Transverse colon (tissue), 4 donors: ENCODE data around the gene INO80C. TPM values are rescaled to one million over a fixed set of nuclear protein-coding genes. Genes with fewer than 3 reads are reported as not detected.
"Not testable (repeated sequence)": the region's sequence is repeated elsewhere in the genome, so short reads cannot be mapped to it uniquely, and the experiment has no call there.

Experiments used
- DNase-seq: peaks from one replicate; pipeline ENCODE4 v3.0.0-alpha.2; 2019
- H3K27ac ChIP-seq, 4 donors: fragments of 200-600 bp; sonication (generic); 2 replicates each; pipeline ENCODE4 v1.5.1; 2016 to 2018; ENCODE audit warnings: inconsistent platforms in 4 of 4
- H3K27me3 ChIP-seq: fragments of 200-600 bp; sonication (generic); 2 replicates; pipeline ENCODE4 v1.5.1; 2017; ENCODE audit warnings: inconsistent platforms
- H3K36me3 ChIP-seq, 4 donors: fragments of 200-600 bp; sonication (generic); 2 replicates each; pipeline ENCODE4 v1.5.1; 2017 to 2019; ENCODE audit warnings: inconsistent platforms in 4 of 4
- H3K4me1 ChIP-seq, 4 donors: fragments of 200-600 bp; sonication (generic); 2 replicates each; pipeline ENCODE4 v1.5.1; 2017 to 2020; ENCODE audit warnings: inconsistent platforms in 4 of 4
- H3K4me3 ChIP-seq, 4 donors: fragments of 200-600 bp; sonication (generic); 1 replicate in 1 of 4; 2 replicates in 3 of 4; pipeline versions ENCODE4 v1.5.1 to v1.6.1; 2017 to 2019; ENCODE audit warnings: inconsistent platforms in 4 of 4
- H3K9me3 ChIP-seq, 2 donors: fragments of 200-600 bp; sonication (generic); 2 replicates each; pipeline ENCODE4 v1.5.1; 2017 to 2019; ENCODE audit warnings: inconsistent platforms in 2 of 2
- EP300 ChIP-seq: sonication (generic); formaldehyde crosslinking; IDR thresholded peaks from one replicate; pipeline ENCODE4 v1.6.1; 2017; ENCODE audit warnings: antibody characterized with exemption, low read depth
- POLR2A ChIP-seq: fragments of 450-650 bp; IDR thresholded peaks from one replicate; pipeline ENCODE4 v1.6.1; 2016; ENCODE audit warnings: antibody characterized with exemption, mild to moderate bottlenecking, moderate library complexity
- POLR2AphosphoS5 ChIP-seq, 3 donors: sonication (generic); formaldehyde crosslinking; IDR thresholded peaks; one replicate each; pipeline ENCODE4 v1.6.1; 2016; ENCODE audit warnings: antibody characterized with exemption in 3 of 3
- WGBS, 2 donors: methylation state at CpG; one replicate each; pipeline ENCODE4 v1.1.5; 2018; ENCODE audit warnings: low coverage in 1 of 2; 5-methylcytosine and 5-hydroxymethylcytosine counted together
- in situ Hi-C, 4 donors: fragments of 200-750 bp; cut with MboI; loops; one replicate each; pipeline versions ENCODE4 v1.15.0 to v1.15.1; 2017; ENCODE audit warnings: low sequenced_read_pairs in 3 of 4, low pct_ligation_motif_present in 1 of 4, low pct_unique_long_range_greater_than_20kb in 1 of 4
- intact Hi-C: fragments of 100-400 bp; cut with DNase I; formaldehyde crosslinking; loops from one replicate; pipeline ENCODE4 v1.15.1; 2023; ENCODE audit warnings: low total_unique reads
- total RNA-seq, 4 donors: library from RNA; depleted of rRNA; stranded (reverse); fragments of >200 nt; gene quantifications; one replicate each; pipeline ENCODE4 v1.1.0, GENCODE V29; 2016
- TF ChIP-seq, protein P1 (sequence below), 5 experiments: fragments of 200-600 bp in 3 of 5; fragments of 450-650 bp in 2 of 5; sonication (generic) in 3 of 5; IDR thresholded peaks; 1 replicate in 2 of 5; 2 replicates in 3 of 5; pipeline ENCODE4 v1.5.1; 2016 to 2017; ENCODE audit warnings: antibody characterized with exemption in 5 of 5, inconsistent platforms in 3 of 5, mild to moderate bottlenecking in 2 of 5, moderate library complexity in 1 of 5

Gene INO80C
- total RNA-seq, 4 donors from 2014 or later, result 10.2 to 277 (median 18.0) TPM

DNA sequence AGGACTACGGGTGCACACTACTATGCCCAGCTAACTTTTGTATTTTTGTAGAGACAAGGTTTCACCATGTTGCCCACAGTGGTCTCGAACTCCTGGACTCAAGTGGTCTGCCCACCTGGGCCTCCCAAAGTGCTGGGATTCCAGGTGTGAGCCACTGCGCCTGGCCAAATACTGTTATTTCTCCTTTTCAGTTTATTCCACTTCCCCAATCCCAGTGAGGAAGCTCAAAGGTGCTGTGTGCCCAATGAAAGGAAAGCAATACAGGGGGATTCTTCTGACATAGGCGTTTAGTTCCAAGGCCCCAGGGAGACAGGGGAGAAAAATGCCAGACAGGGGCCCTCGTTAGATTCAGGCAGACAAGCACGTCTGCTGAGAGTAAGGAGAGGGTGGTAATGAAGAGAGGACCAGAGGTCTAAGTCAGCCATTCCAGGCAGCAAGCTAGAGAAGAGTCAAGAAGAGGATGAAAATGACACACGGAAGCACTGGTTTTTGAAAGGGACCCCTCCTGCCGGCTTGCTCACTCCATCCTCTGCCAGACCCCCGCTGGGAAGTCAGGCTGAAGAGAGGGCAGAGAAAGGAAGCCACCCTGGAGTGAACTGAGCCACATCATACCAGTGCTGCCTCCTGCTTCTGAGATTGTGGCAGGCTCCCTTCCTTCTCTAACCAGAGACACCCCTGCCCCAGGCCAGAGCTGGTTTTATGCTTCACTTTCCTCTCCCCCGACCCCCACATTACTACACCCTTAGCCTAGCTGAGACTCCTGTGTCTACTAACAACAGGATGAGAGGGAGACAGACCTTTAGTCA lies 6.7 kb downstream of the INO80C start:
- no peaks in the 10 kb centered on the region for H3K9me3 ChIP-seq
- peaks cover 4 to 50% (median 13%) of the 10 kb centered on the region in 4 donors for H3K4me1 ChIP-seq
- no peaks in the 10 kb centered on the region for H3K27me3 ChIP-seq
- DNase-seq, result no peak
- H3K36me3 ChIP-seq, result no peaks in the 10 kb centered on the region
- intact Hi-C loops, result no loop called here
- in situ Hi-C loops, result no loop called here
- no peak overlapping the region for H3K4me3 ChIP-seq
- no peak overlapping the region for H3K27ac ChIP-seq
- WGBS, 2 donors, result 76 to 88% methylated on average over 7 to 10 of the region's 10 CpGs
- TF ChIP-seq POLR2A, result no peak
- TF ChIP-seq EP300, result no peak
- TF ChIP-seq, protein P1, sequence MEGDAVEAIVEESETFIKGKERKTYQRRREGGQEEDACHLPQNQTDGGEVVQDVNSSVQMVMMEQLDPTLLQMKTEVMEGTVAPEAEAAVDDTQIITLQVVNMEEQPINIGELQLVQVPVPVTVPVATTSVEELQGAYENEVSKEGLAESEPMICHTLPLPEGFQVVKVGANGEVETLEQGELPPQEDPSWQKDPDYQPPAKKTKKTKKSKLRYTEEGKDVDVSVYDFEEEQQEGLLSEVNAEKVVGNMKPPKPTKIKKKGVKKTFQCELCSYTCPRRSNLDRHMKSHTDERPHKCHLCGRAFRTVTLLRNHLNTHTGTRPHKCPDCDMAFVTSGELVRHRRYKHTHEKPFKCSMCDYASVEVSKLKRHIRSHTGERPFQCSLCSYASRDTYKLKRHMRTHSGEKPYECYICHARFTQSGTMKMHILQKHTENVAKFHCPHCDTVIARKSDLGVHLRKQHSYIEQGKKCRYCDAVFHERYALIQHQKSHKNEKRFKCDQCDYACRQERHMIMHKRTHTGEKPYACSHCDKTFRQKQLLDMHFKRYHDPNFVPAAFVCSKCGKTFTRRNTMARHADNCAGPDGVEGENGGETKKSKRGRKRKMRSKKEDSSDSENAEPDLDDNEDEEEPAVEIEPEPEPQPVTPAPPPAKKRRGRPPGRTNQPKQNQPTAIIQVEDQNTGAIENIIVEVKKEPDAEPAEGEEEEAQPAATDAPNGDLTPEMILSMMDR (IDR thresholded peaks at IDR 0.05), result no peak
- no peak for TF ChIP-seq POLR2AphosphoS5 (IDR thresholded peaks at IDR 0.05)

DNA sequence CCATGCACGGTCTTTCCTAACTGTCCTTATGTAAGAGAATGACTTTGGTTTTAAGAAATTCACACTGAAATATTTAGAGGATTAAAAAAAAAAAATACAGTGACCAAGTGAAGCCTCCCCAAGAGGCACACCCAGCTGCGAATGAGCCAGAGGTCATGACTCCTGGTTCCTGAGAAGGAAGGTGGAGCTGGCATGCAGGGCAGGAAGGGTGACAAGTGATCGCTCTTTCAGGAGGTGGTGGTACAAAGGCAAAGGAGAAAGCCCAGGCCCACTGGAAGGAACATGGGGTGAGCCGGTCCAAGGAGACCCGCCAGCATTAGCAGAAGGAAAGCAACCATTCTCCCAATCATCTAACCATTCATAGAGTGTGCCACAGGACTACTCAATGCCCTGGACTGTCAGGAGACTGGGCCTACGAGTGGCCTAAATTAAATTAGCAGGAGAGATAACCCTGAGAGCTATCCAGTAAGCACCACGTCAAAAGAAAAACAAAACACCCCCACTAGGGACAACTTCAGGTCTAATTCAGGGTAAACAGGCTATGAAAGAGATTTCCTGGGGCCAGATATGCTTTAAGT lies 7.8 kb downstream of the INO80C start:
- TF ChIP-seq, protein P1 (IDR thresholded peaks at IDR 0.05), result no peak
- TF ChIP-seq POLR2A, result no peak
- no peak for TF ChIP-seq EP300
- TF ChIP-seq POLR2AphosphoS5 (IDR thresholded peaks at IDR 0.05), result no peak
- in situ Hi-C loops (no loop called here), intact Hi-C loops (no loop called here)
- H3K9me3 ChIP-seq, result no peaks in the 10 kb centered on the region
- WGBS, 2 donors, result 83 to 84% methylated on average over 3 to 7 of the region's 7 CpGs
- no peaks in the 10 kb centered on the region for H3K36me3 ChIP-seq
- H3K4me3 ChIP-seq, result no peak overlapping the region
- peaks cover 0 to 41% (median 10%) of the 10 kb centered on the region in 4 donors for H3K4me1 ChIP-seq
- no peaks in the 10 kb centered on the region for H3K27me3 ChIP-seq
- peak; percentile 33 for DNase-seq
- peak overlapping the region in 1 of 4 donors; percentile 38 for H3K27ac ChIP-seq

DNA sequence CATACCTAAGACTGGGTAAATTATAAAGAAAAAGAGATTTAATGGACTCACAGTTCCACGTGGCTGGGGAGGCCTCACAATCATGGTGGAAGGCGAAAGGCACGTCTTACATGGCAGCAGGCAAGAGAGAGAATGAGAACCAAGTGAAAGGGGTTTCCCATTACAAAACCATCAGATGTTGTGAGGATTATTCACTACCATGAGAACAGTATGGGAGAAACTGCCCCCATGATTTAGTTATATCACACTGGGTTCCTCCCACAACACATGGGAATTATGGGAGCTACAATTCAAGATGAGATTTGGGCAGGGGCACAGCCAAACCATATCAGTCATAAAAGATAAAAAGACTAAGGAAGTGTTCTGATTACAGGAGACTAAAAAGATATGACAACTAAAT lies 8.5 kb downstream of the INO80C start:
- in situ Hi-C loops, H3K36me3 ChIP-seq, intact Hi-C loops: not testable (repeated sequence)

DNA sequence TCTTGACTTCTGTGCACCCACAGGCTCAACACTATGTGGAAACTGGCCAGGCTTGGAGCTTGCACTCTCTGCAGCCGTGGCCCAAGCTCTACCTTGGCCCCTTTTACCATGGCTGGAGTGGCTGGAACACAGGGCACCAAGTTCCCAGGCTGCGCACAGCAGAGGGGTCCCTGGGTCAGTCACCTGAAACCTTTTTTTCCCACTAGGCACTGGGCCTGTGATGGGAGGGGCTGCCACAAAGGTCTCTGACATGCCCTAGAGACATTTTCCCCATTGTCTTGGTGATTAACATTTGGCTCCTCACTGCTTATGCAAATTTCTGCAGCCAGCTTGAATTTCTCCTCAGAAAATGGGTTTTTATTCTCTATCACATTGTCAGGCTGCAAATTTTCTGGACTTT lies 9.4 kb downstream of the INO80C start:
- H3K9me3 ChIP-seq, in situ Hi-C loops, DNase-seq, H3K27ac ChIP-seq, H3K27me3 ChIP-seq, H3K36me3 ChIP-seq, intact Hi-C loops, H3K4me3 ChIP-seq: not testable (repeated sequence)
- 88% methylated on average over 2 of the region's 2 CpGs; no CpG with 5 or more reads in 1 of the 2 donors for WGBS, 2 donors
- H3K4me1 ChIP-seq, result peaks cover 0 to 38% (median 10%) of the 10 kb centered on the region in 4 donors

More for the DNA sequence above, 8.5 kb downstream of the INO80C start:
- peaks cover 0 to 41% (median 10%) of the 10 kb centered on the region in 4 donors for H3K4me1 ChIP-seq
- not testable (repeated sequence) for H3K27me3 ChIP-seq, H3K4me3 ChIP-seq, H3K9me3 ChIP-seq, DNase-seq
- peak overlapping the region in 1 of 4 donors; percentile 38 for H3K27ac ChIP-seq
- 94 to 100% methylated on average over 3 of the region's 3 CpGs for WGBS, 2 donors

DNA sequence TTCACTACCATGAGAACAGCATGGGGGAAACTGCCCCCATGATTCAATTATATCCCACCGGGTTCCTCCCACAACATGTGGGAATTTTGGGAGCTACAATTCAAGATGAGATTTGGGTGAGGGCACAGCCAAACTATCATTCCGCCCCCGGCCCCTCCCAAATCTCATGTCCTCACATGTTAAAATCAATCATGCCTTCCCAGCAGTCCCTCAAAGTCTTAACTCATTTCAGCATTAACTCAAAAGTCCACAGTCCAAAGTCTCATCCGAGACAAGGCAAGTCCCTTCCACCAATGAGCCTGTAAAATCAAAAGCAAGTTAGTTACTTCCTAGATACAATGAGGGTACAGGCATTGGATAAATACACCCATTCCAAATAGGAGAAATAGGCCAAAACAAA lies 10.2 kb downstream of the INO80C start:
- H3K4me3 ChIP-seq, H3K27me3 ChIP-seq, in situ Hi-C loops, H3K36me3 ChIP-seq, DNase-seq, H3K9me3 ChIP-seq, intact Hi-C loops: not testable (repeated sequence)
- peaks cover 0 to 42% (median 12%) of the 10 kb centered on the region in 4 donors for H3K4me1 ChIP-seq
- 67 to 82% methylated on average over 4 of the region's 4 CpGs for WGBS, 2 donors
- peak overlapping the region in 3 of 4 donors; percentile 6 to 49 (median 38) for H3K27ac ChIP-seq
